ENCODE results near the gene SELL.
"Not testable (repeated sequence)": the region's sequence is repeated elsewhere in the genome, so short reads cannot be mapped to it uniquely, and the experiment has no call there.

The SELL gene

GRCh38 chr1:169697755-169698154 is 13.7 kb downstream of the SELL start:
- in situ Hi-C loops (cut with MboI; ENCODE audit: low sequenced_read_pairs, unreplicated experiment), result no loop called here
- no peak for DNase-seq (ENCODE audit: low spot score)

GRCh38 chr1:169696273-169697100 is 14.9 kb downstream of the SELL start:
- no peak for TF ChIP-seq CTCF (IDR thresholded peaks at IDR 0.05; ENCODE audit: borderline replicate concordance, control extremely low read depth, extremely low read depth, insufficient read depth, missing control alignments)
- in situ Hi-C loops (cut with MboI; ENCODE audit: low sequenced_read_pairs, unreplicated experiment), result no loop called here
- no peak for DNase-seq (ENCODE audit: low spot score)

More at GRCh38 chr1:169697755-169698154, 13.7 kb downstream of the SELL start:
- no peak for TF ChIP-seq CTCF (IDR thresholded peaks at IDR 0.05; ENCODE audit: borderline replicate concordance, control extremely low read depth, extremely low read depth, insufficient read depth, missing control alignments)

- in situ Hi-C loops (cut with MboI; ENCODE audit: low sequenced_read_pairs, unreplicated experiment), result no loop called here
- no peak for TF ChIP-seq CTCF (IDR thresholded peaks at IDR 0.05; ENCODE audit: borderline replicate concordance, control extremely low read depth, extremely low read depth, insufficient read depth, missing control alignments)
- DNase-seq (ENCODE audit: low spot score), result no peak
Observed at GRCh38 chr1:169694304-169695075, 16.9 kb downstream of the SELL start.

GRCh38 chr1:169692756-169693460 is 18.5 kb downstream of the SELL start:
- no peak for DNase-seq (ENCODE audit: low spot score)
- no peak for TF ChIP-seq CTCF (IDR thresholded peaks at IDR 0.05; ENCODE audit: borderline replicate concordance, control extremely low read depth, extremely low read depth, insufficient read depth, missing control alignments)
- in situ Hi-C loops (cut with MboI; ENCODE audit: low sequenced_read_pairs, unreplicated experiment), result no loop called here

GRCh38 chr1:169690489-169690888 is 20.9 kb downstream of the SELL start:
- DNase-seq (ENCODE audit: low spot score), result no peak
- in situ Hi-C loops (cut with MboI; ENCODE audit: low sequenced_read_pairs, unreplicated experiment), result no loop called here
- no peak for TF ChIP-seq CTCF (IDR thresholded peaks at IDR 0.05; ENCODE audit: borderline replicate concordance, control extremely low read depth, extremely low read depth, insufficient read depth, missing control alignments)

GRCh38 chr1:169689395-169689794 is 22.0 kb downstream of the SELL start:
- in situ Hi-C loops (cut with MboI; ENCODE audit: low sequenced_read_pairs, unreplicated experiment), result no loop called here
- no peak for DNase-seq (ENCODE audit: low spot score)
- TF ChIP-seq CTCF (IDR thresholded peaks at IDR 0.05; ENCODE audit: borderline replicate concordance, control extremely low read depth, extremely low read depth, insufficient read depth, missing control alignments), result no peak

GRCh38 chr1:169688377-169688776 is 23.0 kb downstream of the SELL start:
- in situ Hi-C loops (cut with MboI; ENCODE audit: low sequenced_read_pairs, unreplicated experiment); DNase-seq (ENCODE audit: low spot score): not testable (repeated sequence)
